B cell (primary cell): ENCODE results near the gene CLIC2. TPM values are rescaled to one million over a fixed set of nuclear protein-coding genes. Genes with fewer than 3 reads are reported as not detected.

Source experiments
- ATAC-seq: fragments of 200-7000 bp; cut with Tn5 transposase; one replicate; pipeline ENCODE4 v1.10.0; 2021; ENCODE audit warnings: low read depth, mild to moderate bottlenecking, moderate number of reproducible peaks, moderate library complexity
- CTCF ChIA-PET: fragments of 350-600 bp; sonication (Branson Sonifier 250); formaldehyde crosslinking; loops from one replicate; lab custom pipeline; 2021; ENCODE audit warnings: antibody characterized with exemption, inconsistent platforms; lab: Charles Lee
- POLR2A ChIA-PET: fragments of 350-600 bp; sonication (Branson Sonifier 250); formaldehyde crosslinking; loops from one replicate; lab custom pipeline; 2021; ENCODE audit warnings: antibody characterized with exemption; lab: Charles Lee
- DNase-seq: peaks from one replicate; pipeline ENCODE4 v3.0.0; 2013
- H2AFZ ChIP-seq: 2 replicates; pipeline ENCODE4 v1.6.1; 2012; ENCODE audit warnings: mild to moderate bottlenecking, low read depth, low read length; ENCODE audit not compliant: insufficient read depth, poor library complexity, severe bottlenecking
- H3K27ac ChIP-seq, 2 donors: 1 replicate in 1 of 2; 2 replicates in 1 of 2; pipeline ENCODE4 v1.5.1; 2012 to 2013; ENCODE audit warnings: low read length in 2 of 2, mild to moderate bottlenecking in 2 of 2, moderate library complexity in 1 of 2
- H3K27me3 ChIP-seq, 4 experiments: fragments of 200-600 bp in 1 of 4; sonication (generic) in 1 of 4; replicated peaks in 1 of 4; 1 replicate in 2 of 4; 2 replicates in 2 of 4; pipeline versions ENCODE4 v1.6.1 to v1.7.0; 2013 to 2016; ENCODE audit warnings: low read length in 3 of 4, mild to moderate bottlenecking in 2 of 4, mixed read lengths in 1 of 4, moderate library complexity in 1 of 4; ENCODE audit not compliant: insufficient read depth in 4 of 4, control insufficient read depth in 3 of 4; ENCODE audit errors: control extremely low read depth in 1 of 4
- H3K36me3 ChIP-seq, 2 experiments: replicated peaks in 1 of 2; 1 replicate in 1 of 2; 2 replicates in 1 of 2; pipeline versions ENCODE4 v1.6.1 to v1.7.1; 2013; ENCODE audit warnings: low read length in 1 of 2; ENCODE audit not compliant: insufficient read depth in 2 of 2, control insufficient read depth in 1 of 2; ENCODE audit errors: control extremely low read depth in 1 of 2, extremely low read depth in 1 of 2
- H3K4me1 ChIP-seq, 2 donors: fragments of 200-600 bp in 1 of 2; sonication (generic) in 1 of 2; 1 replicate in 1 of 2; 2 replicates in 1 of 2; pipeline versions ENCODE4 v1.5.1 to v1.6.1; 2013 to 2017; ENCODE audit warnings: low read length in 2 of 2; ENCODE audit not compliant: control insufficient read depth in 2 of 2, insufficient read depth in 2 of 2
- H3K4me2 ChIP-seq: replicated peaks from 2 replicates; pipeline ENCODE3; 2012; ENCODE audit warnings: mild to moderate bottlenecking, low read depth, low read length; ENCODE audit not compliant: poor library complexity, severe bottlenecking
- H3K4me3 ChIP-seq, 5 experiments: fragments of 200-600 bp in 1 of 5; sonication (generic) in 1 of 5; 1 replicate in 3 of 5; 2 replicates in 2 of 5; pipeline versions ENCODE4 v1.5.1 to v1.7.0; 2011 to 2016; ENCODE audit warnings: low read length in 4 of 5, mild to moderate bottlenecking in 4 of 5, low read depth in 2 of 5, control low read depth in 1 of 5, moderate library complexity in 1 of 5; ENCODE audit not compliant: insufficient read depth in 1 of 5; ENCODE audit errors: control extremely low read depth in 1 of 5, extremely low read depth in 1 of 5
- H3K79me2 ChIP-seq: fragments of 200-600 bp; sonication (generic); one replicate; pipeline ENCODE4 v1.6.0; 2016; ENCODE audit warnings: low read length; ENCODE audit not compliant: control insufficient read depth, insufficient read depth
- H3K9ac ChIP-seq: fragments of 200-600 bp; sonication (generic); 2 replicates; pipeline ENCODE4 v1.6.1; 2017; ENCODE audit warnings: mild to moderate bottlenecking, low read length, moderate library complexity
- H3K9me3 ChIP-seq, 3 donors: one replicate each; pipeline versions ENCODE4 v1.6.1 to v1.7.1; 2013; ENCODE audit warnings: low read length in 2 of 3; ENCODE audit not compliant: control insufficient read depth in 2 of 3, insufficient read depth in 1 of 3; ENCODE audit errors: control extremely low read depth in 1 of 3
- H4K20me1 ChIP-seq: 2 replicates; pipeline ENCODE4 v1.6.0; 2012; ENCODE audit warnings: mild to moderate bottlenecking, low read length; ENCODE audit not compliant: insufficient read depth, control insufficient read depth, poor library complexity, severe bottlenecking
- H3K27ac Mint-ChIP-seq: one replicate; pipeline ENCODE4 v1.8.0; 2021; ENCODE audit warnings: mixed read lengths
- H3K27me3 Mint-ChIP-seq: one replicate; pipeline ENCODE4 v1.8.0; 2021; ENCODE audit warnings: mixed read lengths
- H3K4me1 Mint-ChIP-seq: one replicate; pipeline ENCODE4 v1.8.0; 2021; ENCODE audit warnings: mixed read lengths
- H3K4me3 Mint-ChIP-seq: one replicate; pipeline ENCODE4 v1.8.0; 2021; ENCODE audit warnings: mixed read lengths
- H3K9me3 Mint-ChIP-seq: one replicate; pipeline ENCODE4 v1.8.0; 2022; ENCODE audit warnings: mixed read lengths; ENCODE audit not compliant: insufficient read depth
- CTCF ChIP-seq: fragments of 200-600 bp; IDR thresholded peaks from one replicate; pipeline ENCODE4 v1.8.0; 2022; ENCODE audit warnings: antibody characterized with exemption, mild to moderate bottlenecking
- EZH2 ChIP-seq: IDR thresholded peaks from 2 replicates; pipeline ENCODE4 v1.6.1; 2012; ENCODE audit warnings: borderline replicate concordance, low read depth, mild to moderate bottlenecking, moderate library complexity, low read length; ENCODE audit not compliant: insufficient read depth, poor library complexity, severe bottlenecking
- WGBS: methylation state at CpG from one replicate; pipeline ENCODE4 v1.1.5; 2013; ENCODE audit warnings: missing lambda C conversion rate; ENCODE audit not compliant: insufficient coverage; 5-methylcytosine and 5-hydroxymethylcytosine counted together
- intact Hi-C: fragments of 100-400 bp; cut with micrococcal nuclease; formaldehyde crosslinking; loops from one replicate; pipeline ENCODE4 v1.10.0; 2022
- polyA plus RNA-seq: library from polyadenylated mRNA; depleted of rRNA; stranded (reverse); fragments of >200 nt; gene quantifications from 2 replicates; pipeline ENCODE4 v1.2.3, GENCODE V29; 2012
- total RNA-seq, 2 donors: library from RNA; stranded (reverse); fragments of 120-200 nt in 1 of 2; gene quantifications; 1 replicate in 1 of 2; 2 replicates in 1 of 2; pipeline versions ENCODE4 v1.2.3 to v1.2.4, GENCODE V29; 2013 to 2022

Gene CLIC2
- total and polyA plus RNA-seq, 2 donors (not counting 1 experiment from before 2014, with no cell fraction given): 0.15 to 0.16 TPM

GRCh38 chrX:155333544-155334100 is 792 bp downstream of the CLIC2 start:
- Mint-ChIP-seq H3K4me3 (no peak overlapping the region), H3K9me3 (peaks cover 2% of the 10 kb centered on the region), H3K4me1 (no peaks in the 10 kb centered on the region), H3K27ac (no peak overlapping the region), H3K27me3 (peaks cover 7% of the 10 kb centered on the region)
- intact Hi-C loops: no loop called here
- ChIA-PET CTCF (no interaction called here), POLR2A (no interaction called here)
- TF ChIP-seq CTCF (no peak), EZH2 (no peak)
- H3K27me3 ChIP-seq: no peaks in the 10 kb centered on the region
- H3K4me3 ChIP-seq: no peak overlapping the region
- H3K79me2 ChIP-seq: no peaks in the 10 kb centered on the region
- ATAC-seq: no peak
- H3K4me1 ChIP-seq: no peaks in the 10 kb centered on the region
- H3K9ac ChIP-seq: no peak overlapping the region
- H3K4me2 ChIP-seq: no peak overlapping the region
- no peaks in the 10 kb centered on the region for H4K20me1 ChIP-seq
- no peaks in the 10 kb centered on the region for H3K36me3 ChIP-seq
- no peak overlapping the region for H2AFZ ChIP-seq
- H3K27ac ChIP-seq: no peak overlapping the region
- H3K9me3 ChIP-seq: no peaks in the 10 kb centered on the region
- no CpG with 5 or more reads among the region's 2 CpGs for WGBS
- DNase-seq: no peak

- no peak overlapping the region for H3K4me3 ChIP-seq
- CTCF ChIA-PET: no interaction called here
- H3K27ac Mint-ChIP-seq: no peak overlapping the region
- no peak overlapping the region for H2AFZ ChIP-seq
- POLR2A ChIA-PET: no interaction called here
- no peaks in the 10 kb centered on the region for H4K20me1 ChIP-seq
- H3K9me3 ChIP-seq: no peaks in the 10 kb centered on the region
- H3K9me3 Mint-ChIP-seq: peaks cover 2% of the 10 kb centered on the region
- no peak overlapping the region for H3K4me3 Mint-ChIP-seq
- H3K9ac ChIP-seq: no peak overlapping the region
- H3K79me2 ChIP-seq: no peaks in the 10 kb centered on the region
- H3K4me2 ChIP-seq: no peak overlapping the region
- no peaks in the 10 kb centered on the region for H3K27me3 ChIP-seq
- intact Hi-C loops: no loop called here
- no peaks in the 10 kb centered on the region for H3K4me1 ChIP-seq
- no CpG with 5 or more reads among the region's 2 CpGs for WGBS
- no peaks in the 10 kb centered on the region for H3K36me3 ChIP-seq
- ATAC-seq (no peak), DNase-seq (no peak)
- no peaks in the 10 kb centered on the region for H3K4me1 Mint-ChIP-seq
- H3K27me3 Mint-ChIP-seq: peaks cover 7% of the 10 kb centered on the region
- TF ChIP-seq EZH2 (no peak), CTCF (no peak)
- no peak overlapping the region for H3K27ac ChIP-seq
Observed at GRCh38 chrX:155330992-155331391, 3.4 kb downstream of the CLIC2 start.
